ENCODE measurements around the gene HEATR5A. TPM values are rescaled to one million over a fixed set of nuclear protein-coding genes. Genes with fewer than 3 reads are reported as not detected.
"Not testable (repeated sequence)": the region's sequence is repeated elsewhere in the genome, so short reads cannot be mapped to it uniquely, and the experiment has no call there.

Gene HEATR5A
- total RNA-seq (2014; rRNA removed; shearing (Covaris generic)), result 21.5 and 45.2 TPM in 2 replicates

GRCh38 chr14:31420319-31421111, at the start of gene HEATR5A:
Gene HEATR5A (minus strand): TSS chr14:31420550. CDS start chr14:31402975, 17,575 bp downstream.
- peak; percentile 99 for DNase-seq (ENCODE audit: low read depth)

GRCh38 chr14:31466554-31466953, 46.2 kb upstream of the HEATR5A start:
- no peak for DNase-seq (ENCODE audit: low read depth)

GRCh38 chr14:31465111-31465510, 44.8 kb upstream of the HEATR5A start:
- no peak for DNase-seq (ENCODE audit: low read depth)

- not testable (repeated sequence) for DNase-seq (ENCODE audit: low read depth)
Measured at GRCh38 chr14:31462450-31462849, 42.1 kb upstream of the HEATR5A start.

GRCh38 chr14:31461545-31461944, 41.2 kb upstream of the HEATR5A start:
- DNase-seq (ENCODE audit: low read depth), result no peak

- DNase-seq (ENCODE audit: low read depth), result no peak
Measured at GRCh38 chr14:31457665-31458659, 37.6 kb upstream of the HEATR5A start.

- DNase-seq (ENCODE audit: low read depth), result peak; percentile 97
Measured at GRCh38 chr14:31456841-31457664, 36.7 kb upstream of the HEATR5A start, which contains the start of gene DTD2. Gene DTD2 (minus strand): TSS chr14:31457506. CDS start chr14:31457393, 113 bp downstream.

- DNase-seq (ENCODE audit: low read depth), result peak; percentile 6
Measured at GRCh38 chr14:31449971-31450610, 29.7 kb upstream of the HEATR5A start.

GRCh38 chr14:31449136-31449535, 28.8 kb upstream of the HEATR5A start:
- DNase-seq (ENCODE audit: low read depth), result no peak

- no peak for DNase-seq (ENCODE audit: low read depth)
Measured at GRCh38 chr14:31445703-31446102, 25.4 kb upstream of the HEATR5A start.

GRCh38 chr14:31442284-31442683, 21.9 kb upstream of the HEATR5A start:
- DNase-seq (ENCODE audit: low read depth), result no peak

GRCh38 chr14:31441273-31442111, 21.1 kb upstream of the HEATR5A start:
- DNase-seq (ENCODE audit: low read depth), result no peak

GRCh38 chr14:31440280-31440679, 19.9 kb upstream of the HEATR5A start:
- DNase-seq (ENCODE audit: low read depth), result no peak

GRCh38 chr14:31439561-31439960, 19.2 kb upstream of the HEATR5A start:
- DNase-seq (ENCODE audit: low read depth), result no peak

- DNase-seq (ENCODE audit: low read depth), result not testable (repeated sequence)
Measured at GRCh38 chr14:31437045-31437691, 16.8 kb upstream of the HEATR5A start.

- no peak for DNase-seq (ENCODE audit: low read depth)
Measured at GRCh38 chr14:31435276-31435675, 14.9 kb upstream of the HEATR5A start.

GRCh38 chr14:31430634-31431264, 10.4 kb upstream of the HEATR5A start:
- DNase-seq (ENCODE audit: low read depth), result no peak

- no peak for DNase-seq (ENCODE audit: low read depth)
Measured at GRCh38 chr14:31429791-31430190, 9.4 kb upstream of the HEATR5A start.

- no peak for DNase-seq (ENCODE audit: low read depth)
Measured at GRCh38 chr14:31428011-31428410, 7.7 kb upstream of the HEATR5A start.

Data from Daoy (cell line).